ENCODE results near the gene KRI1. TPM values are rescaled to one million over a fixed set of nuclear protein-coding genes. Genes with fewer than 3 reads are reported as not detected.

KRI1 gene
- total RNA-seq, 4 donors from 2014 or later, result 13.7 to 23.9 (median 16.0) TPM

DNA sequence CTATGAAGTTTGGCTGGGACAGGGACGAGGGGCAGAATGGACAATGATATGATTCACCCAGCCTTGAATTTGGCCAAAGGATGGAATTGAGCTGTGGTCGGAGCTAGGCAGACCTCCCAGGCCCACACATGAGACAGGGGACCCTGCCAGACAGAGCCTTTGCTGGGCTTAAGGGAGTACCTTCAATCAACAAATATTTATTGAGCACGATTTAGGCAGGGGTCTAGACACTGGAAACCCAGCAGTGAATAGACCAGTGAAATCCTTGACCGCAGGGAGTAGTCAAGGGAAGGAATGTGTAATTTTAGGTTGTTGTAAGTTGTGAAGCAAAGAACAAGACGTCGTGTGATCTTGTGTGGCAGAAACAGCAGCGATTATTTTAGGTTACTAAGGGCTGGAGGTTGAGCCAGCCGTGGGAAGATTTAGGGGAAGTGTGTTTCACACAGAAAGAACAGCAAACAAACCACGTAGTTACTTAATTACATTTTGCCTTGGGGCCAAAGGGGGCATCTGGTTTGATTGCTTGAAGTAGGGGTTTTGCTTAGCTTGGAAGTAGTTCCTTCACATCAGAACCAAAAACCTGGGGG is 38.2 kb upstream of the KRI1 start:
- peak overlapping the region; percentile 73 to 99 (median 92) for H3K4me3 ChIP-seq
- H3K27ac ChIP-seq (replicated peaks in 1 of 4), result peak overlapping the region; percentile 85 to 90 (median 88)
- no peaks in the 10 kb centered on the region for H3K9me3 ChIP-seq
- no peak for TF ChIP-seq EP300 (IDR thresholded peaks at IDR 0.05)
- peak in 1 of 2 donors; percentile 31 for TF ChIP-seq POLR2AphosphoS5 (IDR thresholded peaks at IDR 0.05)
- TF ChIP-seq, protein P1, sequence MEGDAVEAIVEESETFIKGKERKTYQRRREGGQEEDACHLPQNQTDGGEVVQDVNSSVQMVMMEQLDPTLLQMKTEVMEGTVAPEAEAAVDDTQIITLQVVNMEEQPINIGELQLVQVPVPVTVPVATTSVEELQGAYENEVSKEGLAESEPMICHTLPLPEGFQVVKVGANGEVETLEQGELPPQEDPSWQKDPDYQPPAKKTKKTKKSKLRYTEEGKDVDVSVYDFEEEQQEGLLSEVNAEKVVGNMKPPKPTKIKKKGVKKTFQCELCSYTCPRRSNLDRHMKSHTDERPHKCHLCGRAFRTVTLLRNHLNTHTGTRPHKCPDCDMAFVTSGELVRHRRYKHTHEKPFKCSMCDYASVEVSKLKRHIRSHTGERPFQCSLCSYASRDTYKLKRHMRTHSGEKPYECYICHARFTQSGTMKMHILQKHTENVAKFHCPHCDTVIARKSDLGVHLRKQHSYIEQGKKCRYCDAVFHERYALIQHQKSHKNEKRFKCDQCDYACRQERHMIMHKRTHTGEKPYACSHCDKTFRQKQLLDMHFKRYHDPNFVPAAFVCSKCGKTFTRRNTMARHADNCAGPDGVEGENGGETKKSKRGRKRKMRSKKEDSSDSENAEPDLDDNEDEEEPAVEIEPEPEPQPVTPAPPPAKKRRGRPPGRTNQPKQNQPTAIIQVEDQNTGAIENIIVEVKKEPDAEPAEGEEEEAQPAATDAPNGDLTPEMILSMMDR (IDR thresholded peaks at IDR 0.05), result no peak
- TF ChIP-seq POLR2A (IDR thresholded peaks at IDR 0.05; ENCODE audit: low read depth), result no peak
- intact Hi-C loops (cut with DNase I), result no loop called here
- DNase-seq (ENCODE audit: extremely low spot score), result no peak
- no peaks in the 10 kb centered on the region for H3K36me3 ChIP-seq
- H3K27me3 ChIP-seq, result peaks cover 0 to 6% (median 0%) of the 10 kb centered on the region in 4 donors
- H3K4me1 ChIP-seq, result peaks cover 20 to 33% (median 27%) of the 10 kb centered on the region in 4 donors
- 55% methylated on average over 9 of the region's 9 CpGs for WGBS

DNA sequence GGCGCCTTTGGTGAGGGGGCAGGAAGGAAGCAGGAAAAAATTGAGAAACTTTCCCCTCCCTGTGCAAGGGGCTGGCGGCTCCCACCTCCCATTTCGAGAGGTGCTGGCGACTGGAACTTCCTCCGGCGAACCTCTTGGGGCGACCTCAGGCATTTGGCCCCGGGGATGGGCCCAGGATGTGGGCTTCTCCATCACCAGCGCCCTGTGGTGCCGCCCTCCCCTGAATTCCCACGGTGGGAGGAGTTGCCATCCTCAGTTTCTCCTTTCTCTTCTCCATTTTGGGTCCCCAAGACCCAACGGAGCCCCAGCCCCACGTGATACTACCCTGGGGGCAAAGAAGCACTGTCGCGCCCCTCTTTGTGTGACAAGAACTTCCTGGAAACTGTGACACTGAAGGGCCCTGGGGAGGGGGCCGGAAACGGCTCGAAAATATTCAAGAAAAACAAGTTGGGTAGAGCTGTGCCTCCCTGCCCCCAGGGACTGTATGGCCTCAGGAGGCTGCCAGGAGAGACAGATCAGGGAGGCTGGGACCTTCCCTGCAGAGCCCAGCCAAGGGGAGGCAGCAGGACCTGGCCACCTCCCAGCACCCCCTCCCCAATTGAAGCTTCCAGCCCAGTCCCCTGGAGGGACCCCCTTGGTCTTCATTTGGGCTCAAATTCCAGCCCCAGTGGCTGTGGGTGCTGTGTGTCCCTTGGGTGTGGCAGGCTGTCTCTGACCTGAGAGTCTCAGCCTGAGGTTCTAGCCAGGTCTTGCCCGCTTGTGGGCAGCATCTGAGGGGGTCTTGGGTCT is 37.5 kb upstream of the KRI1 start:
- H3K4me1 ChIP-seq, result peaks cover 20 to 33% (median 27%) of the 10 kb centered on the region in 4 donors
- peak overlapping the region; percentile 73 to 99 (median 92) for H3K4me3 ChIP-seq
- DNase-seq (ENCODE audit: extremely low spot score), result no peak
- peak overlapping the region; percentile 85 to 90 (median 88) for H3K27ac ChIP-seq (replicated peaks in 1 of 4)
- intact Hi-C loops (cut with DNase I), result no loop called here
- H3K27me3 ChIP-seq, result peaks cover 0 to 8% (median 0%) of the 10 kb centered on the region in 4 donors
- 13% methylated on average over 9 of the region's 19 CpGs for WGBS
- H3K9me3 ChIP-seq, result no peaks in the 10 kb centered on the region
- TF ChIP-seq POLR2AphosphoS5 (IDR thresholded peaks at IDR 0.05) (peak in 1 of 2 donors; percentile 41), POLR2A (IDR thresholded peaks at IDR 0.05; ENCODE audit: low read depth) (no peak), EP300 (IDR thresholded peaks at IDR 0.05) (no peak)
- TF ChIP-seq, protein P1 (IDR thresholded peaks at IDR 0.05), result no peak
- no peaks in the 10 kb centered on the region for H3K36me3 ChIP-seq

DNA sequence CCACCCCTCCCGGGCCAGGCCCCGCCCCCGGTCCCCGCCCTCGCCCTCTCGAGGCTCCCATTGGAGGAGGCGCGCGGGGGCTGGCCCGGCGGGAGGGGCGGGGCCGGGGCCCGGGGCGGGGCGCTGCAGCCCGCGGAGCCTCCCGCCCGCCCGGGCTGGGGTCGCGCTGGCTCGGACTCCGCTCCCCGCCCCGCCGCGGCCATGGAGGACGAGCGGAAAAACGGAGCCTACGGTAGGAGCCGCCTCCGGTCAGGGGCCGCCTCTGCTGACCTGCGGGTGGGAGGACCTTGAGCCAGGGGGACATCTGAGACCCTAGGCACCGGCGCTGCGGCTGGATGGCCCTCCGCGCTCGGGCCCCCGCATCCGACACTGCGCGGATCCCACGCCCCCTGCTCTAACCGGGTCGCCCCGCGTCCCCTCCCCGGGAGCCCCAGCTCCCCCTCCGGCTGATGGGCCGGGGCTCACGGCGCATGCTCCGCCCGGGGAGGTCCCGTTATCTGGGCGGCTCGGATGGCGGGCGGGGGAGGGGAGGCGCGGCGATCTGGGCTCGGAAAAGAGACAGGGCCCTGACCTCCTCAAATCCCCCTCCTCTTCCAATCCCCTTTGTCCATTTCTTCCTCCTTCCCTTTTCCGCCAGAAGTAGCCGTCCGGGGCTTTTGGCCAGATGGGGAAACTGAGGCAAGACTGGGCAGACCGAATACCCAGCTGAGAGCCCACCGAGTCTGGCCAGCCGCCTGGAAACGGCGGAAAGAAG is 36.7 kb upstream of the KRI1 start:
- peaks cover 0 to 12% (median 0%) of the 10 kb centered on the region in 4 donors for H3K27me3 ChIP-seq

DNA sequence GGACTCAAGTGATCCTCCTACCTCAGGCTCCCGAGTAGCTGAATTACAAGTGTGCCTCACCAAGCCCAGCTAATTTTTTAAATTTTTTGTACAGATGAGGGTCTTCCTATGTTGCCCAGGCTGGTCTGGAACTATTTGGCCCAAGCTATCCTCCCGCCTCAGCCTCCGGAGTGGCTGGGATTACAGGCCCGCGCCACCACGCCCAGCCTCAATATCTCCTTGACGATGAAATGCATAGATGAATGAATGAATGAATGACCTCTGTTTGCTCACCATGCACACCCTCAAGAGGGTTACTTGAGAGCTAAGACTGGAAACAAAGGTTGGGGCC is 36.2 kb upstream of the KRI1 start:
- DNase-seq (ENCODE audit: extremely low spot score), result no peak
- Histone ChIP-seq H3K9me3 (no peaks in the 10 kb centered on the region), H3K27ac (replicated peaks in 1 of 4) (peak overlapping the region in 1 of 4 donors; percentile 88), H3K27me3 (peaks cover 0 to 12% (median 0%) of the 10 kb centered on the region in 4 donors), H3K36me3 (no peaks in the 10 kb centered on the region), H3K4me1 (peaks cover 22 to 33% (median 30%) of the 10 kb centered on the region in 4 donors), H3K4me3 (peak overlapping the region; percentile 73 to 99 (median 92))
- intact Hi-C loops (cut with DNase I), result no loop called here
- TF ChIP-seq EP300 (IDR thresholded peaks at IDR 0.05), result no peak
- TF ChIP-seq, protein P1 (IDR thresholded peaks at IDR 0.05), result no peak
- TF ChIP-seq POLR2AphosphoS5 (IDR thresholded peaks at IDR 0.05), result no peak
- no peak for TF ChIP-seq POLR2A (IDR thresholded peaks at IDR 0.05; ENCODE audit: low read depth)
- WGBS, result 34% methylated on average over 7 of the region's 7 CpGs

More for the DNA sequence above, 36.7 kb upstream of the KRI1 start:
- intact Hi-C loops (cut with DNase I), result no loop called here
- H3K4me3 ChIP-seq, result peak overlapping the region; percentile 73 to 99 (median 92)
- peak; percentile 97 for DNase-seq (ENCODE audit: extremely low spot score)
- no peaks in the 10 kb centered on the region for H3K9me3 ChIP-seq
- H3K36me3 ChIP-seq, result no peaks in the 10 kb centered on the region
- 0% methylated on average over 26 of the region's 76 CpGs for WGBS
- H3K27ac ChIP-seq (replicated peaks in 1 of 4), result peak overlapping the region; percentile 85 to 90 (median 88)
- H3K4me1 ChIP-seq, result peaks cover 20 to 33% (median 27%) of the 10 kb centered on the region in 4 donors
- TF ChIP-seq POLR2AphosphoS5 (IDR thresholded peaks at IDR 0.05) (peak; percentile 26 to 82), POLR2A (IDR thresholded peaks at IDR 0.05; ENCODE audit: low read depth) (no peak)

All from esophagus muscularis mucosa (tissue), 4 donors.